SK-N-SH treated with all-trans-retinoic acid at 6 μM for 48 hours (cell line): ENCODE data around the gene SAPCD2.

Source experiments
- ATAC-seq: fragments of 200-7000 bp; cut with Tn5 transposase; 3 replicates; pipeline ENCODE4 v1.9.1; 2020; ENCODE audit warnings: mild to moderate bottlenecking, moderate library complexity
- ARNTL ChIP-seq: fragments of 450-650 bp; formaldehyde crosslinking; IDR thresholded peaks from 2 replicates; pipeline ENCODE4 v1.5.0; 2020; ENCODE audit warnings: low read depth, mild to moderate bottlenecking, moderate library complexity, borderline replicate concordance
- BACH2 ChIP-seq: fragments of 250-450 bp; sonication (Bioruptor Pico); IDR thresholded peaks from 2 replicates; pipeline ENCODE4 v1.9.0; 2021; ENCODE audit warnings: mild to moderate bottlenecking, borderline replicate concordance
- CSDC2 ChIP-seq: fragments of 250-450 bp; sonication (Bioruptor Pico); IDR thresholded peaks from 2 replicates; pipeline ENCODE4 v1.5.0; 2020; ENCODE audit warnings: mild to moderate bottlenecking, moderate library complexity
- ESRRG ChIP-seq: fragments of 250-450 bp; sonication (Bioruptor Pico); IDR thresholded peaks from 2 replicates; pipeline ENCODE4 v1.6.1; 2021; ENCODE audit warnings: mild to moderate bottlenecking
- GLIS3 ChIP-seq: fragments of 250-450 bp; sonication (Bioruptor Pico); IDR thresholded peaks from 2 replicates; pipeline ENCODE4 v1.5.0; 2020; ENCODE audit warnings: mild to moderate bottlenecking, moderate library complexity
- ISL1 ChIP-seq: fragments of 250-450 bp; sonication (Bioruptor Pico); IDR thresholded peaks from 2 replicates; pipeline ENCODE4 v2.1.2; 2022; ENCODE audit warnings: mild to moderate bottlenecking, moderate library complexity
- OSR1 ChIP-seq: fragments of 250-450 bp; sonication (Bioruptor Pico); IDR thresholded peaks from 2 replicates; pipeline ENCODE4 v1.8.0; 2022; ENCODE audit warnings: moderate library complexity, mild to moderate bottlenecking, inconsistent platforms
- PPARA ChIP-seq: fragments of 250-450 bp; sonication (Bioruptor Pico); IDR thresholded peaks from 2 replicates; pipeline ENCODE4 v1.5.0; 2020; ENCODE audit warnings: mild to moderate bottlenecking, borderline replicate concordance
- RARB ChIP-seq: fragments of 250-450 bp; sonication (Bioruptor Pico); IDR thresholded peaks from 2 replicates; pipeline ENCODE4 v1.8.0; 2021; ENCODE audit warnings: mild to moderate bottlenecking, moderate library complexity
- SNAI2 ChIP-seq: fragments of 250-450 bp; sonication (Bioruptor Pico); IDR thresholded peaks from 2 replicates; pipeline ENCODE4 v1.5.0; 2020; ENCODE audit warnings: mild to moderate bottlenecking, moderate library complexity
- TCF4 ChIP-seq: fragments of 250-450 bp; sonication (Bioruptor Pico); IDR thresholded peaks from 2 replicates; pipeline ENCODE4 v1.8.0; 2021; ENCODE audit warnings: mild to moderate bottlenecking, moderate library complexity, borderline replicate concordance
- TOX ChIP-seq: fragments of 250-450 bp; sonication (Bioruptor Pico); IDR thresholded peaks from 2 replicates; pipeline ENCODE4 v1.8.0; 2021; ENCODE audit warnings: mild to moderate bottlenecking, moderate library complexity, borderline replicate concordance
- ZFP3 ChIP-seq: fragments of 250-450 bp; sonication (Bioruptor Pico); IDR thresholded peaks from 2 replicates; pipeline ENCODE4 v1.5.0; 2020; ENCODE audit warnings: mild to moderate bottlenecking, moderate library complexity
- ZFP30 ChIP-seq: fragments of 450-650 bp; formaldehyde crosslinking; IDR thresholded peaks from 2 replicates; pipeline ENCODE4 v1.5.0; 2022; ENCODE audit warnings: mild to moderate bottlenecking, moderate library complexity
- ZNF70 ChIP-seq: fragments of 450-650 bp; formaldehyde crosslinking; IDR thresholded peaks from 2 replicates; pipeline ENCODE4 v1.5.0; 2020; ENCODE audit warnings: mild to moderate bottlenecking, moderate library complexity
- TF ChIP-seq, protein P1 (sequence below): fragments of 250-450 bp; sonication (Bioruptor Pico); IDR thresholded peaks from 2 replicates; pipeline ENCODE4 v1.5.0; 2020; ENCODE audit warnings: mild to moderate bottlenecking, moderate library complexity
- TF ChIP-seq, protein P2 (sequence below): fragments of 250-450 bp; sonication (Bioruptor Pico); IDR thresholded peaks from 2 replicates; pipeline ENCODE4 v1.8.0; 2020; ENCODE audit warnings: mild to moderate bottlenecking, moderate library complexity, borderline replicate concordance
- TF ChIP-seq, protein P3 (sequence below): fragments of 250-450 bp; sonication (Bioruptor Pico); IDR thresholded peaks from 2 replicates; pipeline ENCODE4 v1.5.1; 2020; ENCODE audit warnings: low read depth, mild to moderate bottlenecking, moderate library complexity
- TF ChIP-seq, protein P4 (sequence below): fragments of 250-450 bp; sonication (Bioruptor Pico); IDR thresholded peaks from 2 replicates; pipeline ENCODE4 v1.8.0; 2021; ENCODE audit warnings: low read depth, mild to moderate bottlenecking, moderate library complexity, borderline replicate concordance

SAPCD2 gene

DNA sequence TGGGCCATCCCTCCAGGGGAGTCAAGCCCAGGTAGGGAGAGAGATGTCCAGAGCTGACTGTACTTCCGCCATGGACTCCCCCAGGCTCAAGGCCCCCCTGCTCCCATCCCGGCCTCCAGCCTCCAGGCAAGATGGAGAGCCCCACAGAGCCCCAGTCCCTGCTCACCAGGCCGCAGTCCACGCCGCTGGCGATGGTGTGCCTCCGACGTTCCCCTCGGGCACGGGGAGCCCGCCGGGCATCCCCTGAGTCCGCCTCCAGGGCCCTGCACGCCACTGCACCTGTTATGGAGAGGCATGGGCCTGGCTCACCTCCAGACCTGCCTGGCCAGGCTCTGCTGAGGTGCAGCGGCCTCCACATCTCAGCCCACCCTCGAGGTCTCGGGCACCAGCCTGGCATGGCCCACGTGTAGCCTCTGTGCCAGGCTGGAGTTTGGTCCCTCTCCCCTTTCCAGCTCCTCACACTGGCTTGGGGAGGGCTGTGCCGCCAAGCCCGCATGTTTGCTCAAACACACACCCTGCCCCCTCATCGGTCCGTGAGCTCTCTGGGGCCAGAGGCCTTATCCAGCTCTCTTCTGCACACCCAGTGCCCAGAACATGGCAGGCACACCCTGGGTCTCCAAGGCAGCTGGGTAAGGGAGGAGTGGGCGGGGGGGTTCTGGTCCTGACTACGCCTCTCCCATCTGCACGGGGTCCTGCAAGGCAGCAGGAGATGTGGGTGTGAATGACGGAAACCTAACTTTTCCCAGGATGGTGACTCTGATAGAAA lies 4.1 kb downstream of the SAPCD2 start:
- no peak for TF ChIP-seq SNAI2 (CRISPR knock-in tag)
- TF ChIP-seq, protein P1, sequence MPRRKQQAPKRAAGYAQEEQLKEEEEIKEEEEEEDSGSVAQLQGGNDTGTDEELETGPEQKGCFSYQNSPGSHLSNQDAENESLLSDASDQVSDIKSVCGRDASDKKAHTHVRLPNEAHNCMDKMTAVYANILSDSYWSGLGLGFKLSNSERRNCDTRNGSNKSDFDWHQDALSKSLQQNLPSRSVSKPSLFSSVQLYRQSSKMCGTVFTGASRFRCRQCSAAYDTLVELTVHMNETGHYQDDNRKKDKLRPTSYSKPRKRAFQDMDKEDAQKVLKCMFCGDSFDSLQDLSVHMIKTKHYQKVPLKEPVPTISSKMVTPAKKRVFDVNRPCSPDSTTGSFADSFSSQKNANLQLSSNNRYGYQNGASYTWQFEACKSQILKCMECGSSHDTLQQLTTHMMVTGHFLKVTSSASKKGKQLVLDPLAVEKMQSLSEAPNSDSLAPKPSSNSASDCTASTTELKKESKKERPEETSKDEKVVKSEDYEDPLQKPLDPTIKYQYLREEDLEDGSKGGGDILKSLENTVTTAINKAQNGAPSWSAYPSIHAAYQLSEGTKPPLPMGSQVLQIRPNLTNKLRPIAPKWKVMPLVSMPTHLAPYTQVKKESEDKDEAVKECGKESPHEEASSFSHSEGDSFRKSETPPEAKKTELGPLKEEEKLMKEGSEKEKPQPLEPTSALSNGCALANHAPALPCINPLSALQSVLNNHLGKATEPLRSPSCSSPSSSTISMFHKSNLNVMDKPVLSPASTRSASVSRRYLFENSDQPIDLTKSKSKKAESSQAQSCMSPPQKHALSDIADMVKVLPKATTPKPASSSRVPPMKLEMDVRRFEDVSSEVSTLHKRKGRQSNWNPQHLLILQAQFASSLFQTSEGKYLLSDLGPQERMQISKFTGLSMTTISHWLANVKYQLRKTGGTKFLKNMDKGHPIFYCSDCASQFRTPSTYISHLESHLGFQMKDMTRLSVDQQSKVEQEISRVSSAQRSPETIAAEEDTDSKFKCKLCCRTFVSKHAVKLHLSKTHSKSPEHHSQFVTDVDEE, result no peak
- TF ChIP-seq TOX, result no peak
- no peak for TF ChIP-seq CSDC2 (CRISPR knock-in tag)
- TF ChIP-seq, protein P2, sequence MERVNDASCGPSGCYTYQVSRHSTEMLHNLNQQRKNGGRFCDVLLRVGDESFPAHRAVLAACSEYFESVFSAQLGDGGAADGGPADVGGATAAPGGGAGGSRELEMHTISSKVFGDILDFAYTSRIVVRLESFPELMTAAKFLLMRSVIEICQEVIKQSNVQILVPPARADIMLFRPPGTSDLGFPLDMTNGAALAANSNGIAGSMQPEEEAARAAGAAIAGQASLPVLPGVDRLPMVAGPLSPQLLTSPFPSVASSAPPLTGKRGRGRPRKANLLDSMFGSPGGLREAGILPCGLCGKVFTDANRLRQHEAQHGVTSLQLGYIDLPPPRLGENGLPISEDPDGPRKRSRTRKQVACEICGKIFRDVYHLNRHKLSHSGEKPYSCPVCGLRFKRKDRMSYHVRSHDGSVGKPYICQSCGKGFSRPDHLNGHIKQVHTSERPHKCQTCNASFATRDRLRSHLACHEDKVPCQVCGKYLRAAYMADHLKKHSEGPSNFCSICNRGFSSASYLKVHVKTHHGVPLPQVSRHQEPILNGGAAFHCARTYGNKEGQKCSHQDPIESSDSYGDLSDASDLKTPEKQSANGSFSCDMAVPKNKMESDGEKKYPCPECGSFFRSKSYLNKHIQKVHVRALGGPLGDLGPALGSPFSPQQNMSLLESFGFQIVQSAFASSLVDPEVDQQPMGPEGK, result no peak
- TF ChIP-seq ZFP3 (CRISPR knock-in tag), result no peak
- TF ChIP-seq ARNTL (CRISPR knock-in tag), result no peak
- TF ChIP-seq ESRRG (CRISPR knock-in tag), result no peak
- no peak for TF ChIP-seq RARB
- ATAC-seq, result no peak

DNA sequence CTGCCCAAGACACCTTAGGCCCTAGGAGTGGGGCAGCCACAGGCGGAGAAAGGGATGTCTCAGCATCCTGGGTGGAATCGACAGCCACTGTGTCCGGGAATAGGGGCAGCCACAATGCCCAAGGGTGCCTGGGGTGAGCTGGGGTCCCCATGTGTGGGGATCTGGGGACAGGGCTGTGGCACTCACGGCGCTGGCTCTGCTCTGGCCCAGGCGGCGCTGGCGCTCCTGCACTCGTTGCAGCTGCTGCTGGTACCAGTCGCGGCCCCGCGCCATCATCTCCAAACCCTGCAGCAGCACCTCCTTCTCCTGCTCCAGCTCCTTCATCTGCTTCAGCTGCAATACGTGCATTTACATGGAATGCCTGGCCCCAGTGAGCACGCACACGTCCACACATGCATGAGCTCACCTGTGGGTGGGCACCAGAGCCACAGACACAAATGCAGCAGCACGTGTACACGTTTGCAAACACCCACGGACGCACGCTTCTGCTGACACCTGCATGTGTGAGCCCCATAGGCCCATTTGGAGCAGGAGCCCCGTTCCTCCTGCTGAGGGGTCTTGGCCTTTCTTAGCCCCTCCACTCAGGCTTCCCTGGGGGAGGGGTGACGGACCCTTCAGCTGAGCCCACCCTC lies 4.9 kb downstream of the SAPCD2 start:
- TF ChIP-seq ZFP30 (CRISPR knock-in tag) (no peak), ZFP3 (CRISPR knock-in tag) (no peak)

DNA sequence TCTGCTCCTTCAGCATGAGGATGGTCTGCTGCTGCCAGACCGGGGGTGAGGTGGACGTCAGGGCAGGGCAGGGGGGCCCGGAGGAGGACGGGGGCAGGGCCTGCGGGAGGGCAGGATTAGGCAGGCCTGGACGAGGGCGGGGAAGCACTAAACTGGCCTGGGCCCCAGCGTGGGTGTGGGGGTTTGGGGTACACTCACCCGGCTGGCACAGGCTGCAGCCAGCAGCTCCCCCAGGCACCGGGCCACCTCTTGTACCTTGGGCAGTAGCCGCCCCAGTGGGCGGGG lies 5.5 kb downstream of the SAPCD2 start:
- TF ChIP-seq SNAI2 (CRISPR knock-in tag) (no peak), PPARA (no peak), CSDC2 (CRISPR knock-in tag) (no peak), ZFP30 (CRISPR knock-in tag) (no peak), BACH2 (no peak)
- TF ChIP-seq, protein P2, result no peak
- TF ChIP-seq, all 23 proteins: peak for 0
- no peak for ATAC-seq

More for the DNA sequence above, 4.9 kb downstream of the SAPCD2 start:
- ATAC-seq, result no peak

DNA sequence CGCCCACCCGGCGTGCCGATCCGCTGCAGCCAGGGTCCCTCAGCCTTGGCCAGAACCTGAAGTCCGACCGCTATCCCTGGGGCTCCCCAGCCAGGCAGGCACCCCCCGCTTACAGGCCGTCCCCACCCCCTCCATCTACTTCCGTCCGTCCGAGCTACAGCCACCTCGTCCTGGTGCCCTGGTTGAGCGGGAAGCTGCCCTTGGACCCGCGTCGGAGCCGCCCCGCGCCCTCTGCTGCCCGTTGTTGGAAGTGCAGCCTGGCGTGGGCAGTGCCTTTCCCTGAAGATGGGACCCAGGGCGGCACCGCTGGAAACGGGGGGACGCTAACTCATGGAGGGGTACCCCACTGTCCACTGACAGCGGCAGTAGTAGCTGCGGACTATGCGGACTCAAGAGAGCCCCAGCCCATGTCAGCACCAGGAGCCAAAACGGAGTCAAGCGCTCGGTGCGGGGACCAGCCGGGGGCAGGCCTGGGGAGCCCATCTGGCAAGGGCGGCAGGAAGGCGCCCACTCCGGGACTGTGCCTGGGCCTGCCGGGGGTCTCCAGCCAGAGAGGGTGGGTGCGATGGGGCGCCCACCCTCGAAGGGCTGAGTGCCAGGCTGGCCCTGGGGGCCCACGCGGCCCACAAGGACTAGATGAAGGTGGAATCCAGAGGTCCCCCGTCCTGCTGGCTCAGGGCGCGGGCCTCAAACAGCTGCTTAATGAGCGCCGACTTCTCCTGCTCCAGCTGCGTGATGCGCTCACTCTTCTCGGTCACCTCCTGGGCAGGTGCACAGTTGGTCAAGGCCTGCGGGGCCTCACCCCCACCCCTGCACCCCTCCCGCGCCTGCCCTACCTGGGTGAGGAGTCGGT lies 6.1 kb downstream of the SAPCD2 start:
- ATAC-seq, result peak; percentile 84
- no peak for TF ChIP-seq ESRRG (CRISPR knock-in tag)
- TF ChIP-seq RARB, result no peak
- no peak for TF ChIP-seq OSR1 (CRISPR knock-in tag)
- no peak for TF ChIP-seq TOX
- TF ChIP-seq SNAI2 (CRISPR knock-in tag), result no peak
- TF ChIP-seq ZFP30 (CRISPR knock-in tag), result no peak
- no peak for TF ChIP-seq ARNTL (CRISPR knock-in tag)
- TF ChIP-seq ZNF70 (CRISPR knock-in tag), result no peak
- TF ChIP-seq, protein P3, sequence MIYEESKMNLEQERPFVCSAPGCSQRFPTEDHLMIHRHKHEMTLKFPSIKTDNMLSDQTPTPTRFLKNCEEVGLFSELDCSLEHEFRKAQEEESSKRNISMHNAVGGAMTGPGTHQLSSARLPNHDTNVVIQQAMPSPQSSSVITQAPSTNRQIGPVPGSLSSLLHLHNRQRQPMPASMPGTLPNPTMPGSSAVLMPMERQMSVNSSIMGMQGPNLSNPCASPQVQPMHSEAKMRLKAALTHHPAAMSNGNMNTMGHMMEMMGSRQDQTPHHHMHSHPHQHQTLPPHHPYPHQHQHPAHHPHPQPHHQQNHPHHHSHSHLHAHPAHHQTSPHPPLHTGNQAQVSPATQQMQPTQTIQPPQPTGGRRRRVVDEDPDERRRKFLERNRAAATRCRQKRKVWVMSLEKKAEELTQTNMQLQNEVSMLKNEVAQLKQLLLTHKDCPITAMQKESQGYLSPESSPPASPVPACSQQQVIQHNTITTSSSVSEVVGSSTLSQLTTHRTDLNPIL (CRISPR knock-in tag), result no peak
- TF ChIP-seq, protein P4, sequence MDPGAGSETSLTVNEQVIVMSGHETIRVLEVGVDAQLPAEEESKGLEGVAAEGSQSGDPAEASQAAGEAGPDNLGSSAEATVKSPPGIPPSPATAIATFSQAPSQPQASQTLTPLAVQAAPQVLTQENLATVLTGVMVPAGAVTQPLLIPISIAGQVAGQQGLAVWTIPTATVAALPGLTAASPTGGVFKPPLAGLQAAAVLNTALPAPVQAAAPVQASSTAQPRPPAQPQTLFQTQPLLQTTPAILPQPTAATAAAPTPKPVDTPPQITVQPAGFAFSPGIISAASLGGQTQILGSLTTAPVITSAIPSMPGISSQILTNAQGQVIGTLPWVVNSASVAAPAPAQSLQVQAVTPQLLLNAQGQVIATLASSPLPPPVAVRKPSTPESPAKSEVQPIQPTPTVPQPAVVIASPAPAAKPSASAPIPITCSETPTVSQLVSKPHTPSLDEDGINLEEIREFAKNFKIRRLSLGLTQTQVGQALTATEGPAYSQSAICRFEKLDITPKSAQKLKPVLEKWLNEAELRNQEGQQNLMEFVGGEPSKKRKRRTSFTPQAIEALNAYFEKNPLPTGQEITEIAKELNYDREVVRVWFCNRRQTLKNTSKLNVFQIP (CRISPR knock-in tag), result no peak
- no peak for TF ChIP-seq ZFP3 (CRISPR knock-in tag)
- TF ChIP-seq GLIS3 (CRISPR knock-in tag), result no peak
- no peak for TF ChIP-seq TCF4 (CRISPR knock-in tag)
- TF ChIP-seq CSDC2 (CRISPR knock-in tag), result no peak
- TF ChIP-seq ISL1 (CRISPR knock-in tag), result no peak
